ENCODE results near the gene KNCN.

GRCh38 chr1:46580140-46580903 lies 28.9 kb upstream of the KNCN start:
- TF ChIP-seq EZH2 (IDR thresholded peaks at IDR 0.05) (no peak), EZH2phosphoT487 (IDR thresholded peaks at IDR 0.05) (no peak)
- TF ChIP-seq, protein P1, sequence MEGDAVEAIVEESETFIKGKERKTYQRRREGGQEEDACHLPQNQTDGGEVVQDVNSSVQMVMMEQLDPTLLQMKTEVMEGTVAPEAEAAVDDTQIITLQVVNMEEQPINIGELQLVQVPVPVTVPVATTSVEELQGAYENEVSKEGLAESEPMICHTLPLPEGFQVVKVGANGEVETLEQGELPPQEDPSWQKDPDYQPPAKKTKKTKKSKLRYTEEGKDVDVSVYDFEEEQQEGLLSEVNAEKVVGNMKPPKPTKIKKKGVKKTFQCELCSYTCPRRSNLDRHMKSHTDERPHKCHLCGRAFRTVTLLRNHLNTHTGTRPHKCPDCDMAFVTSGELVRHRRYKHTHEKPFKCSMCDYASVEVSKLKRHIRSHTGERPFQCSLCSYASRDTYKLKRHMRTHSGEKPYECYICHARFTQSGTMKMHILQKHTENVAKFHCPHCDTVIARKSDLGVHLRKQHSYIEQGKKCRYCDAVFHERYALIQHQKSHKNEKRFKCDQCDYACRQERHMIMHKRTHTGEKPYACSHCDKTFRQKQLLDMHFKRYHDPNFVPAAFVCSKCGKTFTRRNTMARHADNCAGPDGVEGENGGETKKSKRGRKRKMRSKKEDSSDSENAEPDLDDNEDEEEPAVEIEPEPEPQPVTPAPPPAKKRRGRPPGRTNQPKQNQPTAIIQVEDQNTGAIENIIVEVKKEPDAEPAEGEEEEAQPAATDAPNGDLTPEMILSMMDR (IDR thresholded peaks at IDR 0.05) = no peak
